AG04450 (cell line): ENCODE data around the gene RRM2. TPM values are rescaled to one million over a fixed set of nuclear protein-coding genes. Genes with fewer than 3 reads are reported as not detected.

ENCODE experiments used
- CTCF ChIA-PET: fragments of 300-600, 350-600 bp; formaldehyde crosslinking; extraction: SDS; loops from one replicate; lab custom pipeline; 2022; ENCODE audit warnings: antibody characterized with exemption, inconsistent platforms; lab: Charles Lee
- POLR2A ChIA-PET: fragments of 350-600 bp; formaldehyde crosslinking; extraction: SDS; loops from one replicate; lab custom pipeline; 2021; ENCODE audit warnings: antibody characterized with exemption, inconsistent platforms; lab: Yijun Ruan, JAX
- DNase-seq: peaks from one replicate; pipeline ENCODE4 v3.0.0-alpha.2; 2011; ENCODE audit warnings: low read depth, low spot score
- H3K27ac ChIP-seq: one replicate; pipeline ENCODE4 v1.5.1; 2012; ENCODE audit warnings: low read depth, low read length, control low read depth
- H3K27me3 ChIP-seq: one replicate; pipeline ENCODE4 v1.6.0; 2012; ENCODE audit warnings: low read length; ENCODE audit not compliant: control insufficient read depth, insufficient read depth
- H3K4me3 ChIP-seq: 2 replicates; pipeline ENCODE4 v1.5.1; 2011; ENCODE audit warnings: mild to moderate bottlenecking, low read depth, low read length, control low read depth
- H3K9me3 ChIP-seq: 2 replicates; pipeline ENCODE4 v1.5.1; 2012; ENCODE audit warnings: low read length; ENCODE audit not compliant: control insufficient read depth, insufficient read depth
- polyA plus RNA-seq: library from polyadenylated mRNA; depleted of rRNA; stranded (reverse); fragments of >200 nt; gene quantifications from 2 replicates; pipeline ENCODE4 v1.2.3, GENCODE V29; 2011
- TF ChIP-seq, protein P1 (sequence below): IDR thresholded peaks from 2 replicates; pipeline ENCODE4 v1.5.1; 2011; ENCODE audit warnings: low read depth, low read length, control low read depth, inconsistent platforms

The RRM2 gene
- polyA plus RNA-seq, 1 experiment = 21.7 TPM

DNA sequence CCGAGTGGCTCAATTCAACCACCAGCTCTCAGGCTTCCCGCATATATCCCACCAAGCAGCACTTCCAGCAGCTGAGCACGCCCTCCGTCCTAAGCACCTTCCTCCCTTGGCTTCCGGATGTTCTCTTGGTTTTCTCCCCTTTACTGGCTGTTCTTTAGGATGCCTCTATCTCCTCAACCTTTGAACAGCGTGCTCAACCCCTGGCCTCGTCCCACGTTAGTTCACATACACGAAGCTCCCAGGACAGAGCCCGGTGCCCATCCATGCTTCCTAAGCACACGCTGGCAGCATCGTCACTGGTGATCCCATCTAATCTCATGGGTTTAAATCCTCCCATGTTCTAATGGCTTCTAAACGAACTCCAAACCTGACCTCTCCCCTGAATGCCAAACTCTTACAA lies 46.0 kb upstream of the RRM2 start:
- Histone ChIP-seq H3K9me3 (no peaks in the 10 kb centered on the region), H3K4me3 (no peak overlapping the region), H3K27me3 (peaks cover 64% of the 10 kb centered on the region), H3K27ac (no peak overlapping the region)
- TF ChIP-seq, protein P1, sequence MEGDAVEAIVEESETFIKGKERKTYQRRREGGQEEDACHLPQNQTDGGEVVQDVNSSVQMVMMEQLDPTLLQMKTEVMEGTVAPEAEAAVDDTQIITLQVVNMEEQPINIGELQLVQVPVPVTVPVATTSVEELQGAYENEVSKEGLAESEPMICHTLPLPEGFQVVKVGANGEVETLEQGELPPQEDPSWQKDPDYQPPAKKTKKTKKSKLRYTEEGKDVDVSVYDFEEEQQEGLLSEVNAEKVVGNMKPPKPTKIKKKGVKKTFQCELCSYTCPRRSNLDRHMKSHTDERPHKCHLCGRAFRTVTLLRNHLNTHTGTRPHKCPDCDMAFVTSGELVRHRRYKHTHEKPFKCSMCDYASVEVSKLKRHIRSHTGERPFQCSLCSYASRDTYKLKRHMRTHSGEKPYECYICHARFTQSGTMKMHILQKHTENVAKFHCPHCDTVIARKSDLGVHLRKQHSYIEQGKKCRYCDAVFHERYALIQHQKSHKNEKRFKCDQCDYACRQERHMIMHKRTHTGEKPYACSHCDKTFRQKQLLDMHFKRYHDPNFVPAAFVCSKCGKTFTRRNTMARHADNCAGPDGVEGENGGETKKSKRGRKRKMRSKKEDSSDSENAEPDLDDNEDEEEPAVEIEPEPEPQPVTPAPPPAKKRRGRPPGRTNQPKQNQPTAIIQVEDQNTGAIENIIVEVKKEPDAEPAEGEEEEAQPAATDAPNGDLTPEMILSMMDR = no peak
- ChIA-PET CTCF (interaction anchor here (0.7 to 2.5 kb wide), 5 partner anchors 10 to 359 kb away, joined by 3 to 9 read pairs (median 4); no protein-coding TSS in a partner anchor), POLR2A (no interaction called here)
- no peak for DNase-seq

DNA sequence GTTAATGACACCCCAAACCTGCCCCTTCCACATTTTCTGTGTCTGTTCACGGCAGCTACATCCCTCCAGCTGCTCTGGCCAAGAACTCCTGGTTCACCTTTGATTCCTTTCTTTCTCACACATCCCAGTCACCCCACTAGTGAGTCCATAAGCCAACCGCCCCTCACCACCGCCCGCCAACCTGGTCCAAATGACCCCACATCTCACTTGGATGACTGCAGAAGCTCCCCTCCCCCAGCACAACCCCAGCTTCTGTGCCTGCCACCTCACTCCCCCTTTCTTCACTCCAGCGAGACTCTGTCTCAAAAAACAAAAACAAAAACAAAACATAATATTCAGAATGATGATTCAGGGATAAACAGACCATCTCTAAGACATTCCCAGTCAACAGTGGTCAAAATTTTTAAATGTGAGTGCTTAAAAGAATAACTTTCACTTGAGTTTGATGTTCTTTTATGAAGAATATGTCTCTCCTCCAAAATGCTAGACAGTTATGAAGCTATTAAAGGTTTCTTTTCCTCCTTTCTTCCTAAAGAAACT lies 45.5 kb upstream of the RRM2 start:
- ChIA-PET CTCF (interaction anchor here (0.7 to 3.1 kb wide), 7 partner anchors 10 to 358 kb away, joined by 3 to 22 read pairs (median 4); no protein-coding TSS in a partner anchor), POLR2A (no interaction called here)
- TF ChIP-seq, protein P1 = no peak
- Histone ChIP-seq H3K27me3 (peaks cover 66% of the 10 kb centered on the region), H3K9me3 (no peaks in the 10 kb centered on the region), H3K4me3 (no peak overlapping the region), H3K27ac (no peak overlapping the region)
- no peak for DNase-seq

GRCh38 chr2:10078001-10078400 lies 44.5 kb upstream of the RRM2 start:
- TF ChIP-seq, protein P1 = no peak
- Histone ChIP-seq H3K9me3 (no peaks in the 10 kb centered on the region), H3K27ac (no peak overlapping the region), H3K4me3 (no peak overlapping the region), H3K27me3 (peaks cover 73% of the 10 kb centered on the region)
- POLR2A ChIA-PET = no interaction called here
- CTCF ChIA-PET = interaction anchor here (0.5 to 3.1 kb wide), 4 partner anchors 11 to 355 kb away, joined by 3 to 22 read pairs (median 4); no protein-coding TSS in a partner anchor
- DNase-seq = no peak

GRCh38 chr2:10078704-10079265 lies 43.8 kb upstream of the RRM2 start:
- peaks cover 70% of the 10 kb centered on the region for H3K27me3 ChIP-seq
- POLR2A ChIA-PET = interaction anchor here (1.2 kb wide), 1 partner anchor 18 kb away, joined by 4 read pairs; no protein-coding TSS in a partner anchor
- no peak for DNase-seq
- H3K27ac ChIP-seq = no peak overlapping the region
- peak overlapping the region; percentile 39 for H3K4me3 ChIP-seq
- no peaks in the 10 kb centered on the region for H3K9me3 ChIP-seq
- CTCF ChIA-PET = interaction anchor here (0.5 to 3.1 kb wide), 5 partner anchors 18 to 356 kb away, joined by 3 to 22 read pairs (median 4); no protein-coding TSS in a partner anchor
- TF ChIP-seq, protein P1 = no peak
